Right cardiac atrium (tissue), 5 donors: Measurements from ENCODE around the gene SBNO2. TPM values are rescaled to one million over a fixed set of nuclear protein-coding genes. Genes with fewer than 3 reads are reported as not detected.
"Not testable (repeated sequence)": the region's sequence is repeated elsewhere in the genome, so short reads cannot be mapped to it uniquely, and the experiment has no call there.

Experiments used
- ATAC-seq, 2 donors: fragments of 200-7000 bp; cut with Tn5 transposase; one replicate each; pipeline versions ENCODE4 v1.8.0 to v1.9.1; 2020; ENCODE audit warnings: moderate library complexity in 2 of 2, mild to moderate bottlenecking in 1 of 2
- DNase-seq, 3 donors: peaks; one replicate each; pipeline ENCODE4 v3.0.0-alpha.2; 2020
- H3K27ac ChIP-seq: one replicate; pipeline ENCODE4 v1.5.1; 2013; ENCODE audit warnings: mild to moderate bottlenecking, low read length, control low read depth, moderate library complexity
- H3K27me3 ChIP-seq: one replicate; pipeline ENCODE4 v1.6.1; 2013; ENCODE audit not compliant: control insufficient read depth, insufficient read depth
- H3K4me1 ChIP-seq: one replicate; pipeline ENCODE4 v1.6.1; 2013; ENCODE audit warnings: low read length; ENCODE audit not compliant: control insufficient read depth, insufficient read depth
- H3K4me3 ChIP-seq: one replicate; pipeline ENCODE4 v1.5.1; 2013; ENCODE audit warnings: low read length, control low read depth
- H3K9me3 ChIP-seq: one replicate; pipeline ENCODE4 v1.6.1; 2013; ENCODE audit warnings: low read length; ENCODE audit not compliant: control insufficient read depth
- WGBS: extraction: QIAGEN DNeasy Blood & Tissue Kit; methylation state at CpG from one replicate; pipeline ENCODE4 v1.1.7; 2013; 5-methylcytosine and 5-hydroxymethylcytosine counted together
- intact Hi-C, 4 donors: fragments of 100-400 bp; cut with DNase I; formaldehyde crosslinking; loops; one replicate each; pipeline versions ENCODE4 v1.11.0 to v1.14.0; 2022 to 2023
- polyA plus RNA-seq: library from polyadenylated mRNA; stranded (reverse); fragments of 200-250 nt; gene quantifications from one replicate; pipeline ENCODE4 v1.2.3, GENCODE V29; 2013
- total RNA-seq, 4 donors: library from RNA; stranded (reverse); fragmentation: NEBNext Ultra II Directional; extraction: Animal tissue kit (Norgen Biotek cat#: 25700); gene quantifications; one replicate each; pipeline ENCODE4 v1.2.1, GENCODE V29; 2021
- donor health status: healthy with polysubstance abuse.
- donor health status: DM: no; HTN: yes; CAD: no.
- donor health status: DM: no; HTN: no; CAD: no.
- donor health status: DM: no; HTN: yes; CAD: no; lungs with severe emphysema.
- donor health status: DM: yes; HTN: yes; CAD: no.

The SBNO2 gene
- total and polyA plus RNA-seq, 5 donors, result 13.4 to 44.5 (median 20.3) TPM

- 1% methylated on average over 38 of the region's 38 CpGs for WGBS
- intact Hi-C loops, result no loop called here
- H3K27ac ChIP-seq, result peak overlapping the region; percentile 81
- H3K9me3 ChIP-seq, result no peaks in the 10 kb centered on the region
- peak overlapping the region; percentile 97 for H3K4me3 ChIP-seq
- H3K27me3 ChIP-seq, result no peaks in the 10 kb centered on the region
- H3K4me1 ChIP-seq, result peaks cover 19% of the 10 kb centered on the region
- DNase-seq (peak in 2 of 3 donors; percentile 28 to 70), ATAC-seq (peak; percentile 5 to 11)
These were observed 32.9 kb upstream of the SBNO2 start for GRCh38 chr19:1206864-1207450.

DNA sequence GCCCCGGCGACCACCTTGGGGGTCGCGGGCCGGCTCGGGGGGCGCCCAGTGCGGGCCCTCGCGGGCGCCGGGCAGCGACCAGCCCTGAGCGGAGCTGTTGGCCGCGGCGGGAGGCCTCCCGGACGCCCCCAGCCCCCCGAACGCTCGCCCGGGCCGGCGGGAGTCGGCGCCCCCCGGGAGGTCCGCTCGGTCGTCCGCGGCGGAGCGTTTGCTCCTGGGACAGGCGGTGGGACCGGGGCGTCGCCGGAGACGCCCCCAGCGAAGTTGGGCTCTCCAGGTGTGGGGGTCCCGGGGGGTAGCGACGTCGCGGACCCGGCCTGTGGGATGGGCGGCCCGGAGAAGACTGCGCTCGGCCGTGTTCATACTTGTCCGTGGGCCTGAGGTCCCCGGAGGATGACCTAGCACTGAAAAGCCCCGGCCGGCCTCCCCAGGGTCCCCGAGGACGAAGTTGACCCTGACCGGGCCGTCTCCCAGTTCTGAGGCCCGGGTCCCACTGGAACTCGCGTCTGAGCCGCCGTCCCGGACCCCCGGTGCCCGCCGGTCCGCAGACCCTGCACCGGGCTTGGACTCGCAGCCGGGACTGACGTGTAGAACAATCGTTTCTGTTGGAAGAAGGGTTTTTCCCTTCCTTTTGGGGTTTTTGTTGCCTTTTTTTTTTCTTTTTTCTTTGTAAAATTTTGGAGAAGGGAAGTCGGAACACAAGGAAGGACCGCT lies 32.2 kb upstream of the SBNO2 start:
- peak in 2 of 3 donors; percentile 33 to 76 for DNase-seq
- peak overlapping the region; percentile 81 for H3K27ac ChIP-seq
- H3K9me3 ChIP-seq, result no peaks in the 10 kb centered on the region
- intact Hi-C loops, result no loop called here
- H3K4me1 ChIP-seq, result peaks cover 14% of the 10 kb centered on the region
- no peaks in the 10 kb centered on the region for H3K27me3 ChIP-seq
- WGBS, result under 1% methylated on average over 78 of the region's 78 CpGs
- peak overlapping the region; percentile 97 for H3K4me3 ChIP-seq
- ATAC-seq, result no peak

GRCh38 chr19:1205114-1206099 lies 31.3 kb upstream of the SBNO2 start, which contains the start of gene STK11:
TSS of gene STK11 (plus strand) at chr19:1205778. CDS start at chr19:1206914, 1,136 bp downstream.
- intact Hi-C loops, result no loop called here
- ATAC-seq (peak; percentile 93 to 95), DNase-seq (peak; percentile 99 to 100 (median 100))
- Histone ChIP-seq H3K27ac (peak within 1 kb of the TSS; percentile 81), H3K4me1 (peaks cover 14% of the 10 kb centered on the region), H3K4me3 (peak within 1 kb of the TSS; percentile 97), H3K9me3 (no peaks in the 10 kb centered on the region), H3K27me3 (no peaks in the 10 kb centered on the region)
- 4% methylated on average over 114 of the region's 114 CpGs for WGBS

- WGBS, result 86% methylated on average over 4 of the region's 4 CpGs
- H3K4me1 ChIP-seq, ATAC-seq, intact Hi-C loops, H3K9me3 ChIP-seq, H3K27ac ChIP-seq, H3K4me3 ChIP-seq, H3K27me3 ChIP-seq: not testable (repeated sequence)
- DNase-seq, result peak in 1 of 3 donors; percentile 11
These were observed 26.5 kb upstream of the SBNO2 start for GRCh38 chr19:1200614-1201013.

- DNase-seq, result peak in 1 of 3 donors; percentile 30
- 87% methylated on average over 10 of the region's 10 CpGs for WGBS
- intact Hi-C loops, result no loop called here
- Histone ChIP-seq H3K4me3 (no peak overlapping the region), H3K27me3 (no peaks in the 10 kb centered on the region), H3K9me3 (no peaks in the 10 kb centered on the region), H3K27ac (no peak overlapping the region), H3K4me1 (no peaks in the 10 kb centered on the region)
- ATAC-seq, result no peak
These were observed 25.5 kb upstream of the SBNO2 start for GRCh38 chr19:1199531-1199930.

GRCh38 chr19:1189419-1189818 lies 15.4 kb upstream of the SBNO2 start:
- Histone ChIP-seq H3K27ac (no peak overlapping the region), H3K4me1 (no peaks in the 10 kb centered on the region), H3K9me3 (no peaks in the 10 kb centered on the region), H3K4me3 (no peak overlapping the region), H3K27me3 (no peaks in the 10 kb centered on the region)
- WGBS, result 71% methylated on average over 9 of the region's 9 CpGs
- ATAC-seq, result no peak
- no peak for DNase-seq
- intact Hi-C loops, result no loop called here

DNA sequence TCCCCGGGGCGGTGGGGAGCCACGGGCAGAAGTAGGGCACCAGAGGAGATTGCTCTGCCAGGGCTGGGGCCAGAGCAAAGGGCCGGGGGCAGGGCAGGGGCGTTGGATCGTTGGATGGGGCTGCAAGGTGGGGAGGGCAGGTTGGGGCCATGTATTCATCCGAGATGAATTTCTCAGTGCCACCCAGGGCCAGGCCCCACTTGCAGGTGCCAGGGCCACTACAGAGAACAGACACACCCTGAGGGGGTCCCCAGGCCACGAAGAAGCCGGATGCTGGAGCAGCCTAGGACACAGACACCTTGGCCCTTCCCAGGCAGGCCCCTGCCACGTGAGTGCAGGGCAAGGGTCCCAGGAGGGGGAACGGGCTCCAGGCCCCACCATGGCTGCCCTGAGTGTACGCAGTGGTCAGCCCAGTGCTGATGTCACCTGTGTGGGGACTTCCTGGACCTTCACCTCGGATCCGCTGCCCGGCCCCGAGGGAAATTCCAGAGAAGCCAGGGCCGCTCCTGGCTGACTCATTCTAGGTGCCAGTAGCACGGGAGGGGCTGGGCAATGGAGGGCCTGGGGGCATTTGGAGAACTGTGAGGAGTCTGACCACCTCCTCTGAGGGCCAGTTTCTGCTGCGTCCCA lies 9.6 kb upstream of the SBNO2 start:
- no peaks in the 10 kb centered on the region for H3K27me3 ChIP-seq
- no peak overlapping the region for H3K4me3 ChIP-seq
- no peak for ATAC-seq
- H3K27ac ChIP-seq, result no peak overlapping the region
- intact Hi-C loops, result no loop called here
- no peaks in the 10 kb centered on the region for H3K4me1 ChIP-seq
- H3K9me3 ChIP-seq, result no peaks in the 10 kb centered on the region
- 81% methylated on average over 19 of the region's 19 CpGs for WGBS
- DNase-seq, result peak in 1 of 3 donors; percentile 51

DNA sequence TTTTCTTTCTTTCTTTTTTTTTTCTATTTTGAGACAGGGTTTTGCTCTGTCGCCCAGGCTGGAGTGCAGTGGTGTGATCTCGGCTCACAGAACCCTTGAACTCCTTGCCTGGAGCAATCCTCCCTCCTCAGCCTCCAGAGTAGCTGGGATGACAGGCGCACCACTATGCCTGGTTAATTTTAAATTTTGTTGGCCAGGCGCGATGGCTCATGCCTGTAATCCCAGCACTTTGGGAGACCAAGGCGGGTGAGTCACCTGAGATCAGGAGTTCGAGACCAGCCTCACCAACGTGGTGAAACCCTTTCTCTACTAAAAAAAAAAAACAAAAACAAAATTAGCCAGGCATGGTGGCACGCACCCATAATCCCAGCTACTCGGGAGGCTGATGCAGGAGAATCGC lies 8.7 kb upstream of the SBNO2 start:
- no peaks in the 10 kb centered on the region for H3K27me3 ChIP-seq
- intact Hi-C loops, result no loop called here
- no peak overlapping the region for H3K4me3 ChIP-seq
- no peak for ATAC-seq
- WGBS, result 92% methylated on average over 11 of the region's 11 CpGs
- no peaks in the 10 kb centered on the region for H3K4me1 ChIP-seq
- DNase-seq, result no peak
- H3K9me3 ChIP-seq, result no peaks in the 10 kb centered on the region
- no peak overlapping the region for H3K27ac ChIP-seq

DNA sequence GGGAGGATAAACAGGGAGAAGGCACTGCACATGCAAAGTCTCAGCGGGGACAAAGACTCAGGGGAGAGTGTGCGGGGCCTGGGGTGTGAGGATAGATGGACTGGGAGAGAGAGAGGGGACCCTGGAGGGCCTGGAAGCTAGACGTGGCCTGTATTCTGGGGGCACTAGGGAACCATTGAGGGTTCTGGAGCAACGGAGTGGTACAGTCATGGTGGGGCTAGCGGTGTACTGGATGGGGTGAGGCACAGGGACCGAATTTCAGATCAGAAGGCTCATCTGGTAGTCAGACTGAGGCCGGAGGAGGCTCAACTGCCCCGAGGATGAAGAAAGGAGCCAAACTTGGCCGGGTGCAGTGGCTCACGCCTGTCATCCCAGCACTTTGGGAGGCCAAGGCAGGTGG lies 8.0 kb upstream of the SBNO2 start:
- intact Hi-C loops, result no loop called here
- DNase-seq (no peak), ATAC-seq (no peak)
- WGBS, result 92% methylated on average over 10 of the region's 10 CpGs
- Histone ChIP-seq H3K4me1 (no peaks in the 10 kb centered on the region), H3K27me3 (no peaks in the 10 kb centered on the region), H3K9me3 (no peaks in the 10 kb centered on the region), H3K27ac (no peak overlapping the region), H3K4me3 (no peak overlapping the region)

DNA sequence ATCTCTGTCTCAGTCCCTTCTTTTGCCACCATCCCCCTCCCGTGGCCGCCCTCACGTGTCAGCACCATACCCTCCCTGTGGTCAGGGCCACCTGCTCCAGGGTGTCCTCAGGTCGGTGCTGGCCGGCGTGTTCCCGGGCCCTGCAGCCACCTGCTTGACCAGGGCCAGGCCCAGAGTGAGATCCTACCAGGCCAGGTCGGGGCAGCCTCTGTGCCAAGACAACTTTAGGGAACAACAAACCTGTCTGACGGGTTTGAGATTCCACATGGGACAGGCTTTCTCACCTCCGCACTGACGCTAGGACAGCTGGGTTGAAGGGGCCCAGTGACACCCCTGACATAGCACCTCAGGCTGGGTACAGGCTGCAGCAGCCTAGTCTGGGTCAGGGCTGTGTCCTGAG lies 7.5 kb upstream of the SBNO2 start:
- Histone ChIP-seq H3K27me3 (no peaks in the 10 kb centered on the region), H3K4me3 (no peak overlapping the region), H3K27ac (no peak overlapping the region), H3K4me1 (no peaks in the 10 kb centered on the region), H3K9me3 (no peaks in the 10 kb centered on the region)
- ATAC-seq, result no peak
- intact Hi-C loops, result no loop called here
- WGBS, result 88% methylated on average over 11 of the region's 11 CpGs
- DNase-seq, result no peak
